ENCODE measurements around the gene VAV2. TPM values are rescaled to one million over a fixed set of nuclear protein-coding genes. Genes with fewer than 3 reads are reported as not detected.

The VAV2 gene
- total and polyA plus RNA-seq, 9 of the 15 experiments (the other 6 are each of a cell fraction or from before 2014, with no cell fraction given): 0.01 to 2.7 (median 1.0) TPM; not detected in 1

GRCh38 chr9:133848471-133849109, 143.5 kb downstream of the VAV2 start:
- 20% methylated on average over 16 of the region's 19 CpGs for WGBS (ENCODE audit: insufficient coverage, low coverage, missing lambda C conversion rate)
- Histone ChIP-seq H2AFZ (ENCODE audit: low read depth, low read length) (no peak overlapping the region), H3K9me3 (replicated peaks; ENCODE audit: control insufficient read depth, insufficient read depth, low read depth, low read length) (no peaks in the 10 kb centered on the region), H3K4me1 (replicated peaks in 1 of 2; ENCODE audit: control insufficient read depth in 2 of 2, insufficient read depth in 2 of 2, low read length in 2 of 2) (peaks cover 0 to 6% of the 10 kb centered on the region in 2 experiments; a peak in 2 of 5 replicates), H3K27ac (ENCODE audit: extremely low read depth, low read depth, low read length) (no peak overlapping the region), H3K27me3 (ENCODE audit: control insufficient read depth in 2 of 2, insufficient read depth in 2 of 2, low read length in 2 of 2) (peaks cover 12 to 69% of the 10 kb centered on the region in 2 experiments), H4K20me1 (replicated peaks; ENCODE audit: control insufficient read depth, insufficient read depth, low read length) (peaks cover 20% of the 10 kb centered on the region), H3K36me3 (ENCODE audit: control insufficient read depth, insufficient read depth, low read length) (no peaks in the 10 kb centered on the region), H3K4me2 (ENCODE audit: insufficient read depth, low read length) (no peak overlapping the region), H3K79me2 (ENCODE audit: control insufficient read depth, insufficient read depth, low read length) (no peaks in the 10 kb centered on the region), H3K9me1 (ENCODE audit: control insufficient read depth, insufficient read depth, low read length) (no peaks in the 10 kb centered on the region), H3K9ac (ENCODE audit: insufficient read depth in 1 of 2, low read depth in 2 of 2, low read length in 2 of 2) (no peak overlapping the region), H3K4me3 (no peak overlapping the region)
- no TSS peak for BruUV-seq (replicated peaks)
- DNase-seq (ENCODE audit: extremely low read depth in 1 of 4, low spot score in 3 of 4) (no peak), FAIRE-seq (no peak), ATAC-seq (no peak)
- intact Hi-C loops (cut with micrococcal nuclease) (no loop called here), in situ Hi-C loops (cut with MboI) (no loop called here)
- POLR2A ChIA-PET: interaction anchor here (0.6 to 0.7 kb wide), 2 partner anchors 94 to 297 kb away, joined by 3 to 4 read pairs; no protein-coding TSS in a partner anchor
- CTCF ChIA-PET (ENCODE audit: low intra/inter-chr PET ratio): no interaction called here
- TF ChIP-seq FOS (IDR thresholded peaks at IDR 0.05; ENCODE audit: extremely low read depth, insufficient read length) (no peak), NCOA4 (IDR thresholded peaks at IDR 0.05; ENCODE audit: partially characterized antibody) (no peak), TSHZ1 (CRISPR knock-in tag; IDR thresholded peaks at IDR 0.05) (no peak), TSC22D4 (tag; IDR thresholded peaks at IDR 0.05) (no peak), E2F8 (IDR thresholded peaks at IDR 0.05; ENCODE audit: low read depth, partially characterized antibody) (no peak), CREB3 (tag; conservative IDR thresholded peaks at IDR 0.05; ENCODE audit: low read depth) (no peak), MAX (CRISPR knock-in tag; IDR thresholded peaks at IDR 0.05) (no peak), NCOR1 (IDR thresholded peaks at IDR 0.05) (no peak), GTF2A2 (tag; IDR thresholded peaks at IDR 0.05) (no peak), MECOM (CRISPR knock-in tag; IDR thresholded peaks at IDR 0.05) (no peak), TBL1XR1 (IDR thresholded peaks at IDR 0.05; ENCODE audit: low read length in 2 of 2) (no peak), XRCC4 (IDR thresholded peaks at IDR 0.05; ENCODE audit: extremely low read depth, insufficient read depth, insufficient read length) (no peak), CBX1 (IDR thresholded peaks at IDR 0.05; ENCODE audit: low read depth) (no peak), XRCC5 (IDR thresholded peaks at IDR 0.05; ENCODE audit: low read depth, low read length) (no peak), EZH2 (IDR thresholded peaks at IDR 0.05; ENCODE audit: borderline replicate concordance, low read depth, low read length) (no peak)

All from K562 (cell line).